ENCODE measurements around the gene DGCR8.

DGCR8 gene

DNA sequence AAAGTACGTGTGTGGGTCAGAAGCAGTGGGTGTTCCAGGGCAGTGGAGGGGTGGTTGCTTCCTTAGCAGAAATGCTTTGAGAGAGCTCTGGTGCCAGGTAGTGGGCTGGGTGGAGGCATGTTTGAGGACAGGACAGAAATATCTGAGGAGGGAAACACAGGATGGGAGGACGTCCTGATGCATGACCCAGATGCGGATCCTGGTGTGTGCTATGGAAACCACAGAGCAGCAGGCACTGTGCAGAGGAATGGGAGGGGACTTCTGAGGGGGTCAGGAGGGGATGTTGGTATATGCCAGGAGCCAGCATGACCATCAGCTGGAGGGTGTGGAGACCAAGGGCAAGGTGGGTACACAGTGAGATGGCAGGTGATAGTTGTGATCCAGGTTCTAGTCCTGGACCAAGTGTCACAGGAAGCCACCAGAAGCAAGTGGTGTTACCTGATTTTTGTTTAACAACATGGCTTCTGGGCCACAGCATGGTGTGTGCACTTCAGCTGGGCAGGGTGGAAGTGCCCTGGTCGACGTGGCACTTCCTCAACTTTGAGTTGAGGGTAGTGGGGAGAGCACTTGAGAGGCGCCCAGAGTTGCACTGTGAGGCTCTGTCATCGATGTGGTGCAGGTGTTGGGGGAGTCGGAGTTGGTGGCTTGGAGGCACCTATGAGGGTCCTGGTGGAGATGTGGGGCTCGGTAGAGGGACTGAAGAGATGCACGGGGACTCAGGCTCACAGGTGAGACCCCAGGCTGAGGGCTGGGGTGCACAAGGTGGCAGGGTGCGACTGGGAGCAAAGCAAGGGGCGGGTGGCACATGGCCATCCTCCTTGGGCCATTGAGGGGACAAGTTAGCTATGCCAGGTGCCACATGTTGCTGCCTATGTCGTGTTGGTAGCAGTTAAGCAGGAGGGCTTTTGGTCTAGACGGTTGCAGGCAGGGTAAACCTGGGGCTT is 7.5 kb downstream of the DGCR8 start:
- DNase-seq (ENCODE audit: low read depth), result no peak
- H3K4me3 ChIP-seq (ENCODE audit: low read depth, low read length), result no peak overlapping the region

DNA sequence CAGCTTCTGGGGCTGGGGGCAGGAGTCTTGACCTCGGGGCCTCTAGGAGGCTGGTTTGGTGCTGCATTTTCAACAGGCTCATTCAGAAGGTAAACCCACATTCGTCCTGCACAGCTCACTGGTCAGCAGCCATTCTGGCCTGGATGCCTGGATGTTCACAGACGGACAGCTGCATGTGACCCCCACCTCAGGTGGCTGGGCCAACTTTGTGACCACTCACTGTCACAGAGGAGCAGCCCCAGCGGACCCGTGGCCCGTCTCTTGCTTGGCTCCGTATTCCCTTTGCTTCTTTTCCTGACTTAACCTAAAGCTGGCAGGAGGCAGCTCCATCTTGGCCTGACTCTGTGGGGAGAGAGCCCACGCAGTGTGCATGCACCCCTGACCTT is 8.2 kb downstream of the DGCR8 start:
- no peak for DNase-seq (ENCODE audit: low read depth)
- no peak overlapping the region for H3K4me3 ChIP-seq (ENCODE audit: low read depth, low read length)

DNA sequence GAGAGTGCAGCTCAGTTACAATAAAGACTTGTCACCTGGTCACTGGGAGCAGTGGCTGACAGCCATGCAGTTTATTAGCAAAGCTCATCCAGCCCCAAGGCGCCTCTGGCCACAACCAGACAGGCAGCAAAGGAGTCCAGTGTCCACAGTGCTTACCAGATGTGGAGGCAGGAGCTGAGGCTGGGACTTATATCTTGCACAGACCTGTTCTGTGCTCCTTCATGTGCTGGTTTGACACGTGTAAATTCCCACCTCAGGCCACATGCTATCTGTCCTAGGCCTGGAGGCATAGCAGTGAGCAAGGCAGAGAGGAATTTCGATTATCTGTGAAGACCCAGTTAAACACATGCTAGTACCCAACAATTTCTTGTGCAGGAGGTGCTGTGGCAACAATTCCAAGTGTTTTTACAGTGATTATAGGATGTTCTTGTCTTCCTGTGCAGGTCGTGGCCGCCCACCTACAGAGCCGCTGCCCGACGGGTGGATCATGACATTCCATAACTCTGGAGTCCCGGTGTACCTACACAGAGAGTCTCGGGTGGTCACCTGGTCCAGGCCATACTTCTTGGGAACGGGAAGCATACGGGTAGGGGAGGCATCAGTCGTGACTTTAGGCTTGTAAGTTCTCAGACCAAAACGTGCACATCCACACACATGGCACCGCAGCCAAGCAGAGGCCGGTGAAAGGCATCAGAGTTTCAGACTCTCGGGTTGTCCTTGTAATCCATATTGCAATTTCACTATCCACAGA is 9.4 kb downstream of the DGCR8 start:
- no peak for DNase-seq (ENCODE audit: low read depth)
- no peak overlapping the region for H3K4me3 ChIP-seq (ENCODE audit: low read depth, low read length)

DNA sequence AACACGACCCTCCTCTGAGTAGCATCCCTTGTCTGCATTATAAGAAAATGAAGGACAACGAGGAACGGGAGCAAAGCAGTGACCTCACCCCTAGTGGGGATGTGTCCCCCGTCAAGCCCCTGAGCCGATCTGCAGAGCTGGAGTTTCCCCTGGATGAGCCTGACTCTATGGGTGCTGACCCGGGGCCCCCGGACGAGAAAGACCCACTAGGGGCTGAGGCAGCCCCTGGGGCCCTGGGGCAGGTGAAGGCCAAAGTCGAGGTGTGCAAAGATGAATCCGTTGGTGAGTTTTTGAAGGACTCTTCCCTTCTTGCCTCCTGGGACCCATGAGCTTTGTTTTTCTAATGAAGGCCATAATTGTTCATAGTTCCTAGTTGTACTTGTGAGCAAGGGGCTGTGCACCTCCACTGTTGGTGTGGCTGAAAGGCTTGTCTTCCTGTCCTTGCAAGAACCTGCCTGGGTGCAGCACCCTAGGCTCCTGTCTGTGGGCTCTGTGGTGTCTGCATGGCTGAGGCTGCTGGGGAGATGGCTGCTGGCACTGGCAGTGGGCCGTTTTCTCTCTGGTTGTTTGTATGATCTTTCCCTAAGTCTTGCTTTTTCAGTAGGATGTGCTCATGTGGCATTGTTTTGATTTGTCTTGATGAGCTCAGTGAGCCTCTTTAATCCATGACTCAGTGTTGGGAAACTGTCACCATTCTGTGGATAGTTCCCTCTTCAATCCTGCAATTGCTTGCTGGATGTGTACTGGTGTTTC is 10.1 kb downstream of the DGCR8 start:
- peak; percentile 22 for DNase-seq (ENCODE audit: low read depth)
- no peak overlapping the region for H3K4me3 ChIP-seq (ENCODE audit: low read depth, low read length)

DNA sequence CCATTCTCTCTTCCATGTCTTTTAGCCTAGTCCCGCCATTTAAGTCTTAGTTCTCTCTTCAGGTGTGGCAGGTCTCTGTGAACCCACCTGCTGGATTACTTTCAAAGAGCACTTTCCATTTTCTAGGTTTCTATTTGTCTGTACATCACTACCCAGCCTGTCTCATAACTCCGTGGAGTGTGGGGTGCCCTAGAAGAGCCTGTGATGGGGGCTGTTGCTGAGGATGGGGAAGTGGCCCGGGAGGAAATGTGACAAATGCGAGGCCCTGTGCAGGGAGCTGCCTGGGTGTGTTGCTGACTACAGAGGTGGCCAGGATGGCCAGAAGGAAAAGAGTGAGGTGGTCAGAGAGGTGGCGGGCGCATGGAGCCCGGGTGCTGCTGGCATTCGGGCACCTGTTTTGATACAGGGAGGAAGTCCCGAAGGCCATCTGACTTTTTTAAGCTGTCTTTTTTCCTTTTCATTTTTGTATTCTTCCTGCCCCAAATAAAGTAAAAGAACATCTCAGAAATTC is 10.7 kb downstream of the DGCR8 start:
- DNase-seq (ENCODE audit: low read depth), result no peak
- no peak overlapping the region for H3K4me3 ChIP-seq (ENCODE audit: low read depth, low read length)

- no peak for DNase-seq (ENCODE audit: low read depth)
- no peak overlapping the region for H3K4me3 ChIP-seq (ENCODE audit: low read depth, low read length)
These were observed 11.8 kb downstream of the DGCR8 start for GRCh38 chr22:20091690-20092476.

GRCh38 chr22:20092477-20092854 is 12.4 kb downstream of the DGCR8 start:
- H3K4me3 ChIP-seq (ENCODE audit: low read depth, low read length), result no peak overlapping the region
- no peak for DNase-seq (ENCODE audit: low read depth)

DNA sequence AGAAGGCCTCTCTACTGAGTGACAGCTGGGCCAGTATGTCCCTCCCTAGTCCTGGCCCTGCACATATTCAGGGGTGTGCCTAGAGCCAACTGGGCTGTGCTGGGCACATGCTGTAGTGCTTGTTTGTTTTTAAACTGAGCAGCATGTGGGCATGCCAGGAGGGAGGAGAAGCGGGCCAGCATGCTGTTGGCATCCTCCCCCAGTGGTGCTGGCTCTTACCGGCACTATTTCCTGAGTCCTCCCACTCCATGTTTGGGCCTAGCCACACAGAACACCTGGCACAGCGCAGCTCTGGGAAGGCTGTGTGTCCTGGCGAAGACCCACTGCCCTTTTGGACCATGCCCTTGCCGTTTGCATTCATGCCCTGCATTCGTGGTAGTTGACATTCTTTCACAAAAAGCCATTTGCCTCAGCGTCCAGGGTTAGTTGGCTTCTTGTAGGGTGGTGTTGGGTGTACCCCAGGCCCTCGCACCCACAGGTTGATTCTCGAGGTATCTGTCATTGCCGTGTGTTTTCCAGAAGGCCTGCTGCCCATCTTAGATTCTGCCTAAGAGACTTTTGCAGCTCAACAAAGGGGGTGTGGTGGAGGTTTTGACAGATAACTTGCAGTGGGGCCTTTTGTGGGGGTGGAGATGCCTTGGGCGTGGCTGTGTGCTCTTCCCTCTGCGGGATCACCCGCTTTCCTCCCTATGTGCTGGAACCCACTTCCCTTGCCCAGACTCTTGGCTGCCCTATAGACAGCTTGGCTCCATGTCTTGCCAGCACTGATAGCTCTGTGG is 13.6 kb downstream of the DGCR8 start:
- H3K4me3 ChIP-seq (ENCODE audit: low read depth, low read length), result no peak overlapping the region
- no peak for DNase-seq (ENCODE audit: low read depth)

- no peak for DNase-seq (ENCODE audit: low read depth)
- H3K4me3 ChIP-seq (ENCODE audit: low read depth, low read length), result no peak overlapping the region
These were observed 14.3 kb downstream of the DGCR8 start for GRCh38 chr22:20094197-20094807.

- no peak overlapping the region for H3K4me3 ChIP-seq (ENCODE audit: low read depth, low read length)
- DNase-seq (ENCODE audit: low read depth), result no peak
These were observed 15.5 kb downstream of the DGCR8 start for GRCh38 chr22:20095521-20095920.

- no peak for DNase-seq (ENCODE audit: low read depth)
- no peak overlapping the region for H3K4me3 ChIP-seq (ENCODE audit: low read depth, low read length)
These were observed 16.8 kb downstream of the DGCR8 start for GRCh38 chr22:20096574-20097420.

DNA sequence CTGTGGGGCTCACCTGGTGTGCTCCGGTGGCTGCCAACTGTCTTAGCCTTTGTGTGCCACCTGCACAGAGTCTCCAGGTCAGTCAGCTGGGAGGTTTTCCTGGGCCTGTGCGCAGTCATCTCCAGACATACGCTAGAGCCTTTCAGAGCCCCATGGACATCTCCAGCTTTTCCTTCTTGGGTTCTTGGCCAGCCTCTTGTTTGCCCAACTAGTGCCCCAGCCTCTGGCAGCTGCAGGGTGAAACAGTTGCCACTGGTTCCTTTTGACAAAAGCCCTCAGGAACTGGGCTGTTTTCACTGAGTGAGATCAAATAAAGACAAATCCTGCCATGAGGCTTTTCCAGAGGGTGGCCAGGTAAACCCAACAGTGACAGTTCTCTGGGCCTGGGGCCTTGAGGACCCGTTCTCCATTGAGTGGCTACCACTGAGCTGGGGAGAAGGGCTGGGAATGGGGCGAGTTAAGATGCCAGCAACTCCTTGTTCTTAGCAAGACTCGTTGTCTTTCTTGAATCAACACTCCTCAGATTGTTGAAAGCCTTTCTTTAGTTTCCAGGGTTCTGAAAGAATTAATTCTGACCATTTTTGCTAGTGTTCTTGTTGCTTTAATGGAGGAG is 19.2 kb downstream of the DGCR8 start:
- H3K4me3 ChIP-seq (ENCODE audit: low read depth, low read length), result no peak overlapping the region
- no peak for DNase-seq (ENCODE audit: low read depth)

DNA sequence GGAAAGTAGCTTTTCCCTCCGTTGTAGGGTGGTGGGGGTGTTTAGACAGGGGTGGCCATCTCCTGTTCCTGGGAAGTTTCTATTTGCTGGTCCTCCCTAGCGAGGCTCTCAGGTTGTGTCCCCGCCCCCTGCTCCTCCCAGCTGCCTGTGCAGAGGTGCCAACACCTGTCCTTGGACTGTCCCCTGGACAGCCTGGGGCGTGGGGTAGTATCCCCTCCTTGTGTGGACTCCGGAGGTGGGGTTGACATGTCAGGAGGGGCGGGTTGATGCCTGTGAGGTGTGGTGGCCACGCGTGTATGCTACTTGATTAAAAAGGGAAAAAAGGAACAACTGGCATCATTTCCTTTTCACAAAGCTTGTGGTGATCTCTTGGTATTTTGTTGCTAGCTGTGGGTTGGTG is 21.6 kb downstream of the DGCR8 start:
- H3K4me3 ChIP-seq (ENCODE audit: low read depth, low read length), result no peak overlapping the region
- DNase-seq (ENCODE audit: low read depth), result no peak

DNA sequence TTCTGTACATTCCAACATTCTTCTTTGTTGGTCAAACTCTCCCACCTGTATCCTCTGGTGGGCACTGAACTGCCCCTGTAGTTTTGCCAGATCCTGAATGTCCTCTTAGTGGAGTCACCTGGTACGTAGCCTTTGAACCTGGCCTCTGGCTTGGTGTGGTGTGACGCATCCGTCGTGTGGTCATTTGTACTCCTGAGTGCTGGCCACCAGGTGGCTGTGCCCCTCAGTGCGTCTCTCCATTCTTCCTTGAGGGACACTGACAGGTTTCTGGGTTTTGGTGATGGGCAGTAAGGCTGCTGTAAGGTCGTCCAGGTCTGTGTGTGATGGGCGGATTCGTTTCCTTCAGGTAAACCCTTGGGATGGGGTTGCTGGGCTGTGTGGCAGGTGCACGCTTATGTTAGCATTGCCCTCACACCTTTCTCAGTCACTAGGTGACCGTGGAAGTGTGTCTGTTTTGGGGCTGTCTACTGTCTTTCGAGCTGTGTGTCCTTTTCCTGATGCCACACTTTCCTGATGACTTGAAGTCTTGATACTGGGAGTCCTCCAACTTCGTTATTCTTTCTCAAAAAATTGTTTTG is 22.3 kb downstream of the DGCR8 start:
- H3K4me3 ChIP-seq (ENCODE audit: low read depth, low read length), result no peak overlapping the region
- no peak for DNase-seq (ENCODE audit: low read depth)

DNA sequence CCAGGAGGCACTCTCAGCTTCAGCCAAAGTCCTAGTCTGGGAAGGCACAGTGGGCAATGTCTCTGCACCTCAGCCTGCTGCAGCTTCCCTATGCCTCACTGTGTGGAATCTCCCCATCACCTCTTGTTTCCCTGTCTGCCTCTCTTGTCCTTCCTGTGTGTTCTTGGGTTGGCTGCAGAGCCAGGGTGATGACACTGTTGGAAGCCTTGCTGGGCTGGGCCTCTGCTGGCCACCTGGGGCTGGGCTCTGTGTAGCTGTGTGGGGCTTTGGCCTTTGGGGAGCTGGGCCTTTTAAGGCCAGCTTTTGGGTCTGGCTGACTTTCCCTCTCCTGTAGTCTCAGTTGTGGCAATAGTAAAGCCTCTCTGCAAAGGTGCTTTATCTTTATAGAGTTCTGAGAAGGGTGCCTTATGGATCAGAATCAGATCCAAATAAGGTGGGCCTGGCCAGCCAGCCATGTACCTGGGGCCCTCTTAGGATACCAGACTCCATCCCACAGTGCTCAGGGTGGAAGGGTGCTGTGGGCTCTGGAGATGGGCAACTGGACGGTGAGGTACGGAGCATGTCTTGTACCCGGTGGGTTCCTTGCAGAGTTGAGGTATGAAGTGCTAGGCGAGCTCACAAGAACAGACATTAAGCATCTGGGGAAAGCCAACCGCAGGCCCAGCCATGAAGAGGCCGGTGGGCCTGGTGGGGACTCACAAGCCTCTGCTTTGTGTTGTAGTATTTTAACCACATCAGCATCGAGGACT is 25.6 kb downstream of the DGCR8 start:
- no peak for DNase-seq (ENCODE audit: low read depth)
- H3K4me3 ChIP-seq (ENCODE audit: low read depth, low read length), result no peak overlapping the region
